NT2/D1 (cell line): Measurements from ENCODE around the gene GLB1L.

Experiments used
- YY1 ChIP-seq: IDR thresholded peaks from 2 replicates; pipeline ENCODE4 v1.6.1; 2011; ENCODE audit not compliant: insufficient read length, insufficient read depth
- ZNF274 ChIP-seq: IDR thresholded peaks from 2 replicates; pipeline ENCODE4 v1.6.1; 2011; ENCODE audit warnings: mild to moderate bottlenecking, low read depth, low read length

DNA sequence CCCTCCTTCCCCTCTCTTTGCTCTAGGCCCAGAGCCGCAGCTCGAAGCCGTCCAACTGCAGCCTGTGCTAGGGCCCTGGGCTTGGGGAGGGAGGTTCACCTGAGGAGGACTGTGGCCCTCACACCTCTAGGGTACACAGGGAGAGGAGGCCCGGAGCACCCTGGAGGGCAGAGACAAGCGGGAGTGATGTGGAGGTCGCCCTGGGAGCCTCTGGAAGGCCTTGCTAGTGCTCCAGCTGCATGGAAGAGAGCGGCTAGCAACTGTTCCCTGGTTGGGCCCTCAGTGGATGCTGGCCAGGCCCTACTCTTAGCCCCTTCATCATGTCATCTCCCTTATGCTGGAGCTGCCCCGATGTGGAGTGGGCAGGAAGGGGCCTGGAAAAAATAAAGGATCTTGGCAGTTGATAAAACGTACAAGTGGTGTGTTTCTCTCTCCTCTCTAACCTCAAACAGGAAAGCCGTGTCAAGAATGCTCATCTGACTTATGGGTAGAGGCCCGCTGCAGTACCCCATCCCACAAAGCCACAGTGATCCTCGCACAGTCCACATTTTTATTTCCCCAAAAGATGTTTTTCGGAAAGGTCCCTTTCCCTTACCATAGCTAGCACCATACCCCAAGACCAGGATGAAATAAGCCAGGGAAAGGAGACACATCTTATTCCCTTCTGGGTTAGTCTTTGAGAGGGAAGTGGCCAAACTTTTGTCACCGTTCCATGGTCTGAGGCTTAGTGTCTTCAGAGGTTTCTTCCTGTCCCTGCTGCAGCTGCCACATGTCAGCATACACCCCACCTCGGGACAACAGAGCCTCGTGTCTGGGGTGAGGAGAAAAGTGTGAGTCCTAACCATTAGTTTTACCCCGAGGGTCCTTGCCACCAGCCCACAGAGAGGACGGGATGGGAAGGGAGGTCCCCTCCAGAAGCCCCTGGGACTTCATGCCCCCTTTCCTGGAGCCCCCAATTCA, 35.7 kb downstream of the GLB1L start:
- TF ChIP-seq ZNF274 (no peak), YY1 (no peak)
